ENCODE measurements around the gene MERTK.
A peak's percentile ranks its signal among the peaks of the same experiment; 100 is the strongest.
"Not testable (repeated sequence)": the region's sequence is repeated elsewhere in the genome, so short reads cannot be mapped to it uniquely, and the experiment has no call there.

The MERTK gene

GRCh38 chr2:112035786-112036185 lies 137.4 kb downstream of the MERTK start:
- Histone ChIP-seq H3K4me1 (ENCODE audit: control insufficient read depth, low read depth, low read length) (peaks cover 11% of the 10 kb centered on the region), H3K9me3 (ENCODE audit: control insufficient read depth, low read depth, low read length) (no peaks in the 10 kb centered on the region), H3K36me3 (ENCODE audit: control insufficient read depth, low read depth, low read length) (no peaks in the 10 kb centered on the region), H3K27ac (ENCODE audit: low read length) (no peak overlapping the region), H3K9ac (ENCODE audit: low read length) (no peak overlapping the region), H3K4me3 (ENCODE audit: low read length) (no peak overlapping the region), H3K27me3 (ENCODE audit: control insufficient read depth, insufficient read depth, low read length) (no peaks in the 10 kb centered on the region)

DNA sequence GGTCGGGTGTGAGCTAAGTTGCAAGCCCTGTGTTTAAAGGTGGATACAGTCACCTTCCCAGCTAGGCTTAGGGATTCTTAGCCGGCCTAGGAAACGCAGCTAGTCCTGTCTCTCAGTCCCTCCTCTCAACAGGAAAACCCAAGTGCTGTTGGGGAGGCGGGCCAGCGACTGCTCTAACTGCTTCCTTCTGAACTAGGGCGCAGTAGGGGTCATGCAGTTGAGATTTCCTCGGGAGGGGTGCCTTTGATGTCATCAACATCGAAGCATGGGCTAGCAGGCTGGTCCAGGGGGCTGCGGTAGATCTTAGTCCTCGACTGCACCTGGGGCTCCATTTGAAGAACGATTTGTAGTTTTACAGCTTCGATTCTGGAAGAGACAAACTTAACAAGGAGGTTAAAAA lies 141.1 kb downstream of the MERTK start:
- H3K27me3 ChIP-seq (ENCODE audit: control insufficient read depth, insufficient read depth, low read length); H3K4me1 ChIP-seq (ENCODE audit: control insufficient read depth, low read depth, low read length); H3K27ac ChIP-seq (ENCODE audit: low read length); H3K9me3 ChIP-seq (ENCODE audit: control insufficient read depth, low read depth, low read length); H3K36me3 ChIP-seq (ENCODE audit: control insufficient read depth, low read depth, low read length); H3K9ac ChIP-seq (ENCODE audit: low read length); H3K4me3 ChIP-seq (ENCODE audit: low read length): not testable (repeated sequence)

DNA sequence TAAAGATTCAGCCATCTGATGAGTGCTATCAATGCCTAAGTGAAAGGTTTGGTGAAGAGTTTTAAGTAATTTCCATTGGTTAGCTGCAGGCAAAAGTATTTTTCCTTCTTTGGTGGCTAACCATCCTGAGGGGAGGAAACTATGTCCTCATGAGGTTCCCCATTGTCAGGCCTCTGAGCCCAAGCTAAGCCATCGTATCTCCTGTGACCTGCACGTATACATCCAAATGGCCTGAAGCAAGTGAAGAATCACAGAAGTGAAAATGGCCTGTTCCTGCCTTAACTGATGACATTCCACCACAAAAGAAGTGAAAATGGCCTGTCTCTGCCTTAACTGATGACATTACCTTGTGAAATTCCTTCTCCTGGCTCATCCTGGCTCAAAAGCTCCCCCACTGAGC lies 141.7 kb downstream of the MERTK start:
- H3K4me1 ChIP-seq (ENCODE audit: control insufficient read depth, low read depth, low read length); H3K9me3 ChIP-seq (ENCODE audit: control insufficient read depth, low read depth, low read length); H3K36me3 ChIP-seq (ENCODE audit: control insufficient read depth, low read depth, low read length); H3K4me3 ChIP-seq (ENCODE audit: low read length); H3K27ac ChIP-seq (ENCODE audit: low read length); H3K9ac ChIP-seq (ENCODE audit: low read length); H3K27me3 ChIP-seq (ENCODE audit: control insufficient read depth, insufficient read depth, low read length): not testable (repeated sequence)

- H3K4me1 ChIP-seq (ENCODE audit: control insufficient read depth, low read depth, low read length); H3K9ac ChIP-seq (ENCODE audit: low read length); H3K27me3 ChIP-seq (ENCODE audit: control insufficient read depth, insufficient read depth, low read length); H3K4me3 ChIP-seq (ENCODE audit: low read length); H3K27ac ChIP-seq (ENCODE audit: low read length); H3K36me3 ChIP-seq (ENCODE audit: control insufficient read depth, low read depth, low read length); H3K9me3 ChIP-seq (ENCODE audit: control insufficient read depth, low read depth, low read length): not testable (repeated sequence)
These were observed 143.1 kb downstream of the MERTK start for GRCh38 chr2:112041460-112041859.

DNA sequence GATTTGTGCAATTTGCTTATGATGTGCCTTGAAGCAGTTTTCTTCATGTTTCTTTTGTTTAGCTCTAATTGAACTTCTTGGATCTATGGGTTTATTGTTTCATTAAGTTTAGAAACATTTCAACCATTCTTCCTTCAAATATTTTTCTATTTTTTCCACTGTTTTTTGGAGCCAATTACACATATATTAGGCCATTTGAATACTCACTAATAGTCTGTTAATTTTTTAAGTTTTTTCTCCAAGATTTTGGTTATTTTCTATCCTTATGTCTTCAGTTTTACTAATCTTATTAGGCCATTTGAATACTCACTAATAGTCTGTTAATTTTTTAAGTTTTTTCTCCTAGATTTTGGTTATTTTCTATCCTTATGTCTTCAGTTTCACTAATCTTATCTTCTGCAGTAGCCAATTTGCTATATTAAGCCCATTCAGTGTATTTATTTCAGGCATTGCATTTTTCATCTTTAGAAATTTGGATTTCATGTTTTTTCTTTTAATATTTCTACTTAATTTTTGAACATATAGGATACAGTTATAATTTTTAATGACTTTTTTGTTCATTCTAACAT lies 147.1 kb downstream of the MERTK start:
- H3K4me3 ChIP-seq (ENCODE audit: low read length) = no peak overlapping the region
- H3K27ac ChIP-seq (ENCODE audit: low read length) = no peak overlapping the region
- no peak overlapping the region for H3K9ac ChIP-seq (ENCODE audit: low read length)
- no peaks in the 10 kb centered on the region for H3K36me3 ChIP-seq (ENCODE audit: control insufficient read depth, low read depth, low read length)
- H3K27me3 ChIP-seq (ENCODE audit: control insufficient read depth, insufficient read depth, low read length) = no peaks in the 10 kb centered on the region
- peaks cover 19% of the 10 kb centered on the region for H3K4me1 ChIP-seq (ENCODE audit: control insufficient read depth, low read depth, low read length)
- peaks cover 9% of the 10 kb centered on the region for H3K9me3 ChIP-seq (ENCODE audit: control insufficient read depth, low read depth, low read length)

GRCh38 chr2:112046231-112046630 lies 147.8 kb downstream of the MERTK start:
- H3K9me3 ChIP-seq (ENCODE audit: control insufficient read depth, low read depth, low read length) = peaks cover 9% of the 10 kb centered on the region
- peaks cover 19% of the 10 kb centered on the region for H3K4me1 ChIP-seq (ENCODE audit: control insufficient read depth, low read depth, low read length)
- H3K4me3 ChIP-seq (ENCODE audit: low read length) = no peak overlapping the region
- H3K27me3 ChIP-seq (ENCODE audit: control insufficient read depth, insufficient read depth, low read length) = no peaks in the 10 kb centered on the region
- H3K36me3 ChIP-seq (ENCODE audit: control insufficient read depth, low read depth, low read length) = no peaks in the 10 kb centered on the region
- H3K9ac ChIP-seq (ENCODE audit: low read length) = no peak overlapping the region
- H3K27ac ChIP-seq (ENCODE audit: low read length) = no peak overlapping the region

GRCh38 chr2:112047537-112048235 lies 149.3 kb downstream of the MERTK start:
- H3K27ac ChIP-seq (ENCODE audit: low read length) = no peak overlapping the region

GRCh38 chr2:112048236-112048592 lies 149.8 kb downstream of the MERTK start:
- Histone ChIP-seq H3K4me3 (ENCODE audit: low read length) (no peak overlapping the region), H3K4me1 (ENCODE audit: control insufficient read depth, low read depth, low read length) (peaks cover 11% of the 10 kb centered on the region), H3K36me3 (ENCODE audit: control insufficient read depth, low read depth, low read length) (no peaks in the 10 kb centered on the region)

More at GRCh38 chr2:112047537-112048235, 149.3 kb downstream of the MERTK start:
- no peaks in the 10 kb centered on the region for H3K27me3 ChIP-seq (ENCODE audit: control insufficient read depth, insufficient read depth, low read length)
- no peak overlapping the region for H3K9ac ChIP-seq (ENCODE audit: low read length)
- H3K4me3 ChIP-seq (ENCODE audit: low read length) = no peak overlapping the region
- peaks cover 16% of the 10 kb centered on the region for H3K4me1 ChIP-seq (ENCODE audit: control insufficient read depth, low read depth, low read length)
- peaks cover 9% of the 10 kb centered on the region for H3K9me3 ChIP-seq (ENCODE audit: control insufficient read depth, low read depth, low read length)
- H3K36me3 ChIP-seq (ENCODE audit: control insufficient read depth, low read depth, low read length) = no peaks in the 10 kb centered on the region

GRCh38 chr2:112048887-112049286 lies 150.5 kb downstream of the MERTK start:
- H3K9me3 ChIP-seq (ENCODE audit: control insufficient read depth, low read depth, low read length) = peaks cover 9% of the 10 kb centered on the region
- no peak overlapping the region for H3K9ac ChIP-seq (ENCODE audit: low read length)
- no peaks in the 10 kb centered on the region for H3K36me3 ChIP-seq (ENCODE audit: control insufficient read depth, low read depth, low read length)
- H3K4me3 ChIP-seq (ENCODE audit: low read length) = no peak overlapping the region
- no peaks in the 10 kb centered on the region for H3K27me3 ChIP-seq (ENCODE audit: control insufficient read depth, insufficient read depth, low read length)
- peaks cover 15% of the 10 kb centered on the region for H3K4me1 ChIP-seq (ENCODE audit: control insufficient read depth, low read depth, low read length)
- no peak overlapping the region for H3K27ac ChIP-seq (ENCODE audit: low read length)

More at GRCh38 chr2:112048236-112048592, 149.8 kb downstream of the MERTK start:
- no peaks in the 10 kb centered on the region for H3K27me3 ChIP-seq (ENCODE audit: control insufficient read depth, insufficient read depth, low read length)
- peaks cover 9% of the 10 kb centered on the region for H3K9me3 ChIP-seq (ENCODE audit: control insufficient read depth, low read depth, low read length)
- no peak overlapping the region for H3K27ac ChIP-seq (ENCODE audit: low read length)
- H3K9ac ChIP-seq (ENCODE audit: low read length) = no peak overlapping the region

GRCh38 chr2:112050316-112050715 lies 151.9 kb downstream of the MERTK start:
- Histone ChIP-seq H3K27ac (ENCODE audit: low read length) (no peak overlapping the region), H3K27me3 (ENCODE audit: control insufficient read depth, insufficient read depth, low read length) (no peaks in the 10 kb centered on the region), H3K4me1 (ENCODE audit: control insufficient read depth, low read depth, low read length) (peaks cover 16% of the 10 kb centered on the region), H3K9ac (ENCODE audit: low read length) (no peak overlapping the region), H3K4me3 (ENCODE audit: low read length) (no peak overlapping the region), H3K9me3 (ENCODE audit: control insufficient read depth, low read depth, low read length) (peaks cover 5% of the 10 kb centered on the region), H3K36me3 (ENCODE audit: control insufficient read depth, low read depth, low read length) (no peaks in the 10 kb centered on the region)

- Histone ChIP-seq H3K4me1 (ENCODE audit: control insufficient read depth, low read depth, low read length) (peaks cover 9% of the 10 kb centered on the region), H3K4me3 (ENCODE audit: low read length) (peak overlapping the region; percentile 80), H3K27me3 (ENCODE audit: control insufficient read depth, insufficient read depth, low read length) (peaks cover 7% of the 10 kb centered on the region), H3K36me3 (ENCODE audit: control insufficient read depth, low read depth, low read length) (no peaks in the 10 kb centered on the region), H3K9ac (ENCODE audit: low read length) (peak overlapping the region; percentile 1), H3K27ac (ENCODE audit: low read length) (no peak overlapping the region), H3K9me3 (ENCODE audit: control insufficient read depth, low read depth, low read length) (no peaks in the 10 kb centered on the region)
These were observed 155.8 kb downstream of the MERTK start for GRCh38 chr2:112053917-112054846.
